Keratinocyte (primary cell): ENCODE measurements around the gene ACACB.

ENCODE experiments used
- CTCF ChIP-seq, 3 experiments: IDR thresholded peaks in 1 of 3; conservative IDR thresholded peaks in 1 of 3; optimal IDR thresholded peaks in 1 of 3; 2 replicates in 2 of 3; 3 replicates in 1 of 3; pipeline versions ENCODE3 to v1.5.1; 2011; ENCODE audit warnings: low read length in 3 of 3, mild to moderate bottlenecking in 3 of 3, moderate library complexity in 2 of 3, control low read depth in 1 of 3, inconsistent platforms in 1 of 3; ENCODE audit not compliant: insufficient read depth in 2 of 3; ENCODE audit errors: extremely low read depth in 1 of 3
- EZH2 ChIP-seq: IDR thresholded peaks from one replicate; pipeline ENCODE4 v1.6.1; 2012; ENCODE audit warnings: inconsistent platforms, mild to moderate bottlenecking, low read length, moderate library complexity

- TF ChIP-seq CTCF (optimal IDR thresholded peaks at IDR 0.05 in 1 of 3, IDR thresholded peaks at IDR 0.05 in 1 of 3, conservative IDR thresholded peaks at IDR 0.05 in 1 of 3; ENCODE audit: extremely low read depth in 1 of 3, insufficient read depth in 2 of 3, low read length in 3 of 3) = no peak
- TF ChIP-seq EZH2 = no peak
Measured at GRCh38 chr12:109261087-109261486, 144.7 kb downstream of the ACACB start.
